Smooth muscle cell (in vitro differentiated cells): ENCODE results near the gene COL13A1. TPM values are rescaled to one million over a fixed set of nuclear protein-coding genes. Genes with fewer than 3 reads are reported as not detected.

Experiments used
- DNase-seq: peaks from one replicate; lab custom pipeline; 2025; ENCODE audit not compliant: unreplicated experiment; lab: John Stamatoyannopoulos, UW
- H2AFZ ChIP-seq: fragments of 200-600 bp; sonication (generic); 2 replicates; pipeline ENCODE4 v1.6.0; 2016; ENCODE audit warnings: antibody characterized with exemption, low read depth, mild to moderate bottlenecking
- H3F3A ChIP-seq: fragments of 200-600 bp; sonication (generic); 2 replicates; pipeline ENCODE4 v1.6.0; 2017; ENCODE audit warnings: antibody characterized with exemption, low read depth
- H3K27ac ChIP-seq: fragments of 200-600 bp; sonication (generic); 2 replicates; pipeline ENCODE4 v1.5.1; 2016; ENCODE audit warnings: low read depth, mild to moderate bottlenecking
- H3K27me3 ChIP-seq: fragments of 200-600 bp; sonication (generic); 2 replicates; pipeline ENCODE4 v1.6.1; 2016; ENCODE audit warnings: low read depth, mild to moderate bottlenecking
- H3K36me3 ChIP-seq: fragments of 200-600 bp; sonication (generic); 2 replicates; pipeline ENCODE4 v1.5.1; 2016; ENCODE audit warnings: low read depth
- H3K4me1 ChIP-seq: fragments of 200-600 bp; sonication (generic); 2 replicates; pipeline ENCODE4 v1.5.1; 2016; ENCODE audit warnings: low read depth
- H3K4me2 ChIP-seq: fragments of 200-600 bp; sonication (generic); 2 replicates; pipeline ENCODE4 v1.6.0; 2016; ENCODE audit warnings: mild to moderate bottlenecking
- H3K4me3 ChIP-seq: fragments of 200-600 bp; sonication (generic); 2 replicates; pipeline ENCODE4 v1.5.1; 2016; ENCODE audit warnings: mild to moderate bottlenecking
- H3K79me2 ChIP-seq: fragments of 200-600 bp; sonication (generic); 2 replicates; pipeline ENCODE4 v1.6.0; 2016; ENCODE audit warnings: low read depth, mild to moderate bottlenecking
- H3K9ac ChIP-seq: fragments of 200-600 bp; sonication (generic); 2 replicates; pipeline ENCODE4 v1.6.0; 2016; ENCODE audit warnings: low read depth
- H3K9me3 ChIP-seq: fragments of 200-600 bp; sonication (generic); replicated peaks from 2 replicates; pipeline ENCODE4 v1.5.1; 2016; ENCODE audit warnings: low read depth
- H4K20me1 ChIP-seq: fragments of 200-600 bp; sonication (generic); 2 replicates; pipeline ENCODE4 v1.6.0; 2016; ENCODE audit warnings: low read depth
- CTCF ChIP-seq: fragments of 200-600 bp; sonication (generic); IDR thresholded peaks from 2 replicates; pipeline ENCODE4 v1.5.1; 2017; ENCODE audit warnings: borderline replicate concordance, mild to moderate bottlenecking, antibody characterized with exemption; ENCODE audit not compliant: insufficient read depth, poor library complexity, severe bottlenecking
- WGBS: methylation state at CpG from one replicate; pipeline ENCODE4 v1.1.7; 2016; ENCODE audit warnings: low lambda C conversion rate; 5-methylcytosine and 5-hydroxymethylcytosine counted together
- polyA plus RNA-seq: library from polyadenylated mRNA; unstranded; fragments of >200 nt; fragmentation: Nextera tagmentation; extraction: Ambion mirVana; gene quantifications from 2 replicates; pipeline ENCODE4 v1.2.1, GENCODE V29; 2016
- total RNA-seq: library from RNA; depleted of rRNA; stranded (reverse); fragments of >200 nt; gene quantifications from 2 replicates; pipeline ENCODE4 v1.2.3, GENCODE V29; 2014

The COL13A1 gene
- total and polyA plus RNA-seq, 2 experiments from 2014 or later, result 6.1 to 15.0 TPM

DNA sequence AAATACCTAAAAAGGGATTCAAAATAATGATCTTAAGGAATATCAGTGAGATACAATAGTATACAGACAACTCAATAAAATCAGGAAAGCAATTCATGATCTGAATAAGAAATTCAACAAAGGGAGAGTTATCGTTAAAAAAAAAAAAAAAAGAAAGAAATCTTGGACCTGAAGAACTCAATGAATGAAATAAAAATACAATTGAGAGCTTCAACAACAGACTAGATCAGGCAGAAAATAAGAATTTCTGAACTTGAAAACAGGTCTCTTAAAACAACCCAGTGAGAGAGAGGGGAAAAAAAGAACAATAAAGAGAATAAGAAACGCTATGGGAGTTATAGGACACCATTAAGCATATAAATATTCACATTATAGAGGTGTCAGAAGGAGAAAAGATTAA lies 179.0 kb downstream of the COL13A1 start:
- H3K9me3 ChIP-seq, result no peaks in the 10 kb centered on the region
- H3K4me1 ChIP-seq, result no peaks in the 10 kb centered on the region
- H3K4me2 ChIP-seq, result no peak overlapping the region
- H3K36me3 ChIP-seq, result no peaks in the 10 kb centered on the region
- no peak overlapping the region for H3K9ac ChIP-seq
- no peak overlapping the region for H2AFZ ChIP-seq
- H3K27ac ChIP-seq, result no peak overlapping the region
- peaks cover 6% of the 10 kb centered on the region for H3K27me3 ChIP-seq
- TF ChIP-seq CTCF, result no peak
- 94% methylated on average over 2 of the region's 2 CpGs for WGBS
- DNase-seq, result no peak
- no peak overlapping the region for H3K4me3 ChIP-seq
- H3F3A ChIP-seq, result no peaks in the 10 kb centered on the region
- no peaks in the 10 kb centered on the region for H3K79me2 ChIP-seq
- H4K20me1 ChIP-seq, result no peaks in the 10 kb centered on the region

DNA sequence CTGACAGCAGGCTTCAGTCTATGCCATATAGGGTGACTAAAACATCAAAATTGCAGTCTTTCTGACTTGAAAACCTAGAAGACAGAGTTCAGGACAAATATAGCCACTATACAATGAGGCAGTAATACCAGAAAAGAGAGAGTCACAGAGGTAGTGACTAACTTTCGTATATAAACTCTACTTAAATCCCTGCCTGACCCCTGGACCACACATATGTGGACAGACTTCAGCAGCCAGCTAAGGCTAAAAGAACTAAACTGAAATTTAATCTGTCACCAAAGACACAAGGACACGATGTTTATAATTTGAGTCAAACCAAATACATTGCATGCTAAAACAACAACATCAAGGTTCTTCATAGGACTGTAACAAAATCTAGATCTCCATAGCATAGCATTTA lies 186.4 kb downstream of the COL13A1 start:
- Histone ChIP-seq H4K20me1 (no peaks in the 10 kb centered on the region), H3K36me3 (no peaks in the 10 kb centered on the region), H3K9ac (no peak overlapping the region), H3K4me1 (no peaks in the 10 kb centered on the region), H3K79me2 (no peaks in the 10 kb centered on the region), H3K4me3 (no peak overlapping the region), H2AFZ (no peak overlapping the region), H3K27me3 (peaks cover 60% of the 10 kb centered on the region), H3F3A (no peaks in the 10 kb centered on the region), H3K4me2 (no peak overlapping the region), H3K9me3 (no peaks in the 10 kb centered on the region), H3K27ac (no peak overlapping the region)
- WGBS, result 76% methylated on average over 2 of the region's 2 CpGs
- TF ChIP-seq CTCF, result no peak
- no peak for DNase-seq

DNA sequence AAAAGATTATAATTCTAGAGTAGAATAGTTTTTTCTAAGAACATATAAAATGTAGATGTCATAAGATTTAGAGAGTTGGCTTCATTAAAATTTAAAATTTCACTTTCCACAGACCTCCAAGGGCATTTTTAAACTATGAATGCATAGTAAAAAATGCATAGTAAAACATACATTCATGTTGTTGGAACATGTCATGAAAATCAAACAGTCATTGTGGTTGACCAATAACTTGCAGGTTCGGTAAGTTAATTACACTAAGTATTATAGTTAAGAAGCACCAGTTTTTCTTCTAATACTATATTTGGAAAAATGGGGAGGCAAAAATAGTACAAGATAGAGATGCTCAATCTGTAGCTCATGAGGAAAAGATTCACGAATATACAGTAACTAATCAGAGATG lies 189.4 kb downstream of the COL13A1 start:
- Histone ChIP-seq H3F3A (no peaks in the 10 kb centered on the region), H2AFZ (no peak overlapping the region), H3K4me2 (no peak overlapping the region), H3K9me3 (no peaks in the 10 kb centered on the region), H3K27ac (no peak overlapping the region), H3K79me2 (no peaks in the 10 kb centered on the region), H4K20me1 (no peaks in the 10 kb centered on the region), H3K27me3 (peaks cover 66% of the 10 kb centered on the region), H3K4me3 (no peak overlapping the region), H3K4me1 (no peaks in the 10 kb centered on the region), H3K9ac (no peak overlapping the region), H3K36me3 (no peaks in the 10 kb centered on the region)
- no peak for TF ChIP-seq CTCF
- WGBS, result 75% methylated on average over 2 of the region's 2 CpGs
- no peak for DNase-seq

- H2AFZ ChIP-seq, result no peak overlapping the region
- no peaks in the 10 kb centered on the region for H3K79me2 ChIP-seq
- H4K20me1 ChIP-seq, result no peaks in the 10 kb centered on the region
- no peak overlapping the region for H3K27ac ChIP-seq
- H3F3A ChIP-seq, result no peaks in the 10 kb centered on the region
- no peak overlapping the region for H3K4me3 ChIP-seq
- no peak for DNase-seq
- no peaks in the 10 kb centered on the region for H3K36me3 ChIP-seq
- H3K9me3 ChIP-seq, result no peaks in the 10 kb centered on the region
- H3K9ac ChIP-seq, result no peak overlapping the region
- peaks cover 52% of the 10 kb centered on the region for H3K27me3 ChIP-seq
- no peaks in the 10 kb centered on the region for H3K4me1 ChIP-seq
- H3K4me2 ChIP-seq, result no peak overlapping the region
- no peak for TF ChIP-seq CTCF
- 59% methylated on average over 2 of the region's 2 CpGs for WGBS
Measured at GRCh38 chr10:69994262-69994661, 192.6 kb downstream of the COL13A1 start.
